Measurements from ENCODE around the gene CNTN4.

The CNTN4 gene

GRCh38 chr3:2870724-2871333 lies 772.2 kb downstream of the CNTN4 start:
- no peak for DNase-seq (ENCODE audit: low read depth)
- no peak for TF ChIP-seq CTCF (IDR thresholded peaks at IDR 0.05; ENCODE audit: low read depth, low read length, missing control alignments)
- H3K4me3 ChIP-seq (ENCODE audit: low read depth, low read length): no peak overlapping the region

DNA sequence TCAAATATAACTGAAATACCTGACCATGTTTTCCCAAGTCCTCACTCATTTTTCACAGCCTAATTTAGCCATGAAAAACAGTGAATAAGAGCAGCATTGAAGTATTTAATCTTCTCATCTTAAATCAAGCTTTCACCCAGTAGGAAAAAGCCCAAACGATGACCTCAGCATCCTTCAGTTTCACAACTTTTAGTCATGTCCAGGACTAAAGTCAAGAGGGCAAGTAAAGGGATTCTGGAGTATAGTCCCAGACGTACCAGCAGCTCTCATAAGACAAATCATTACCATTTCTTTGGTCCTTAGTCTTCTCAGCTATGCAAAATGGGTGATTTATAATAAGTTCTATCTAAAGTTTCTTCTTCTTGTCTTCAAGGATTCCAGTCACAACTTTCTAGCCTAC lies 774.2 kb downstream of the CNTN4 start:
- no peak for DNase-seq (ENCODE audit: low read depth)
- H3K4me3 ChIP-seq (ENCODE audit: low read depth, low read length): no peak overlapping the region
- no peak for TF ChIP-seq CTCF (IDR thresholded peaks at IDR 0.05; ENCODE audit: low read depth, low read length, missing control alignments)

DNA sequence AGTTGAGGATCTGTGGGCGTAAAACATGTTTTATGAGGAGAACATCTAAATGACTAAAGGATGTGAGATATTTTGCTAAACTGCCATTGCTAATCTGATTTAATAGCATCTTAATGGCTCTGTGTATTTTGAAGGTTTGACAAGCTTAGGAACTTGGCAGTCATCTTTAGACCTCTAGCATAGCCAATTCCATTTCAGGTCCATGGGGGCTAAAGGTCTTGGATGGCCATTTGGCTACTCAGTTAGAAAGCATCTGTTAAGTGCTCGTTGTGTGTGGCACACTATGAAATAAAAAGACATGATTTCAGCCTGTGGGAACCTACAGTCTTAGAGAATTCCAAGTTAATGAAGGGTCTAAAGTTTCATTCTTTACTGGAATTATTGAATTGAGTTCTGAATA lies 775.3 kb downstream of the CNTN4 start:
- TF ChIP-seq CTCF (IDR thresholded peaks at IDR 0.05; ENCODE audit: low read depth, low read length, missing control alignments): no peak
- no peak for DNase-seq (ENCODE audit: low read depth)
- H3K4me3 ChIP-seq (ENCODE audit: low read depth, low read length): no peak overlapping the region

GRCh38 chr3:2875699-2876098 lies 777.0 kb downstream of the CNTN4 start:
- no peak for DNase-seq (ENCODE audit: low read depth)
- no peak for TF ChIP-seq CTCF (IDR thresholded peaks at IDR 0.05; ENCODE audit: low read depth, low read length, missing control alignments)

DNA sequence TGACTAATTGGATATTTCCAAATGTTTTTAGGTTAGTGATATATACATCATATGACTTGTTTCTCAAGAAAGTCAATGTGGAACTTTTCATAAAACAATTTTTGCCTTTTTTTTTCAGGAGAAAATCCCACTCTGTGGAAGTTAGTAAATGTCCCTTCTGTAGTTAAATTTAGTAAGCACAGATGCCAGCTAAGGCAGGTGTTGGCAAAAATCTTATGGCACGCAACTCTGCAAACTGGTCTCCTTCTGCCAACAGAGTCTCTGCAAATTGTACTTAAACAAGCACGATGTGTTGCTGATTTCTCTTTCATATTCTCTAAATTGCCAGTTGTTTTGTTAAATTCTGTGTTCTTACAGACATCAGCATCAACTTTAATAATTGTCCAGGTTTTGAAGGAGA lies 777.7 kb downstream of the CNTN4 start:
- no peak for DNase-seq (ENCODE audit: low read depth)
- no peak for TF ChIP-seq CTCF (IDR thresholded peaks at IDR 0.05; ENCODE audit: low read depth, low read length, missing control alignments)
- H3K4me3 ChIP-seq (ENCODE audit: low read depth, low read length): no peak overlapping the region

More at GRCh38 chr3:2875699-2876098, 777.0 kb downstream of the CNTN4 start:
- H3K4me3 ChIP-seq (ENCODE audit: low read depth, low read length): no peak overlapping the region

- TF ChIP-seq CTCF (IDR thresholded peaks at IDR 0.05; ENCODE audit: low read depth, low read length, missing control alignments): no peak
- no peak overlapping the region for H3K4me3 ChIP-seq (ENCODE audit: low read depth, low read length)
- no peak for DNase-seq (ENCODE audit: low read depth)
Observed at GRCh38 chr3:2879023-2879422, 780.4 kb downstream of the CNTN4 start.

GRCh38 chr3:2879587-2879986 lies 780.9 kb downstream of the CNTN4 start:
- no peak for DNase-seq (ENCODE audit: low read depth)
- H3K4me3 ChIP-seq (ENCODE audit: low read depth, low read length): no peak overlapping the region
- TF ChIP-seq CTCF (IDR thresholded peaks at IDR 0.05; ENCODE audit: low read depth, low read length, missing control alignments): no peak
